ENCODE results near the gene VLDLR. TPM values are rescaled to one million over a fixed set of nuclear protein-coding genes. Genes with fewer than 3 reads are reported as not detected.

The VLDLR gene
- total RNA-seq (2016; rRNA removed; fragmentation: Illumina TruSeq; extraction: Trizol) (3.4 TPM in 2 replicates), polyA plus RNA-seq (2011; rRNA removed) (10.5 and 10.6 TPM in 2 replicates), polyA minus RNA-seq (2011; rRNA and poly(A)+ RNA removed; ENCODE audit: low replicate concordance) (2.5 and 13.3 TPM in 2 replicates), Bru-seq, nascent RNA (percentile 58 among the genes with signal in this experiment), BruChase-seq, experiment 1, labeled RNA remaining after a 6-hour chase (percentile 64 among the genes with signal in this experiment), BruChase-seq, experiment 2, labeled RNA remaining after a 2-hour chase (percentile 53 among the genes with signal in this experiment)
- 0.20 and 0.35 TPM in 2 replicates for total RNA-seq (2016; cell fraction: cytosol; rRNA removed; fragmentation: Illumina TruSeq; extraction: Trizol; ENCODE audit: low read depth)
- 2.9 and 3.7 TPM in 2 replicates for total RNA-seq (2016; cell fraction: insoluble cytoplasmic fraction; rRNA removed; fragmentation: Illumina TruSeq; extraction: Trizol)
- 1.8 and 1.9 TPM in 2 replicates for total RNA-seq (2016; cell fraction: membrane; rRNA removed; fragmentation: Illumina TruSeq; extraction: Trizol)
- total RNA-seq (2016; cell fraction: nucleus; rRNA removed; fragmentation: Illumina TruSeq; extraction: Trizol) = 8.9 and 9.7 TPM in 2 replicates
- 5.3 and 8.4 TPM in 2 replicates for polyA plus RNA-seq (2011; cell fraction: cytosol; rRNA removed)
- 10.6 and 11.0 TPM in 2 replicates for polyA plus RNA-seq (2011; cell fraction: nucleus; rRNA removed)
- 4.7 and 13.5 TPM in 2 replicates for polyA plus RNA-seq (2012)
- 0.22 and 0.32 TPM in 2 replicates for polyA plus RNA-seq (2016; cell fraction: cytosol; fragmentation: Illumina TruSeq; extraction: Trizol; ENCODE audit: low read depth)
- polyA plus RNA-seq (2016; cell fraction: insoluble cytoplasmic fraction; fragmentation: Illumina TruSeq; extraction: Trizol; ENCODE audit: low read depth) = 2.9 and 3.0 TPM in 2 replicates
- 0.66 and 1.0 TPM in 2 replicates for polyA plus RNA-seq (2016; cell fraction: membrane; fragmentation: Illumina TruSeq; extraction: Trizol; ENCODE audit: low read depth)
- polyA plus RNA-seq (2016; cell fraction: nucleus; fragmentation: Illumina TruSeq; extraction: Trizol; ENCODE audit: insufficient read depth, low read depth) = 10.6 and 10.7 TPM in 2 replicates
- polyA minus RNA-seq (2011; cell fraction: cytosol; rRNA and poly(A)+ RNA removed) = 7.5 and 11.8 TPM in 2 replicates
- 8.0 and 16.2 TPM in 2 replicates for polyA minus RNA-seq (2011; cell fraction: nucleus; rRNA and poly(A)+ RNA removed)
- long read RNA-seq, experiment 1, partial matches to known transcripts = 0 of 1 reads
- long read RNA-seq, experiment 1, other reads (novel, unspliced or antisense) = 1 of 1 reads
- long read RNA-seq, experiment 2, full-length matches to known transcripts = 7 of 25 reads
- long read RNA-seq, experiment 2, partial matches to known transcripts = 11 of 25 reads
- long read RNA-seq, experiment 2, other reads (novel, unspliced or antisense) = 7 of 25 reads

- peak within 1 kb of the TSS; percentile 86 for H3K4me2 ChIP-seq (ENCODE audit: low read depth, low read length)
- peak within 1 kb of the TSS; percentile 52; the same call in 1 of the 2 replicates for H3K9ac ChIP-seq (ENCODE audit: insufficient read depth, low read depth, low read length)
- peak within 1 kb of the TSS; percentile 49 to 74 (median 65) for H3K4me3 ChIP-seq (replicated peaks in 1 of 3; ENCODE audit: insufficient read depth in 1 of 3, low read depth in 2 of 3, low read length in 3 of 3)
- ChIA-PET POLR2A (no interaction called here), CTCF (ENCODE audit: low intra/inter-chr PET ratio, low total read pairs) (no interaction called here)
- H4K20me1 ChIP-seq (ENCODE audit: insufficient read depth, low read length) = no peaks in the 10 kb centered on the region
- H3K27ac ChIP-seq (ENCODE audit: extremely low read length, insufficient read depth, low read length) = no peak within 1 kb of the TSS
- BruUV-seq (replicated peaks) = no TSS peak
- H2AFZ ChIP-seq (ENCODE audit: low read length) = no peak within 1 kb of the TSS
- intact Hi-C loops (cut with micrococcal nuclease; ENCODE audit: unreplicated experiment) = loop anchor here (5.0 kb wide), 2 partner anchors 105 to 220 kb away; partner anchors contain the start of gene PUM3
- no peaks in the 10 kb centered on the region for H3K36me3 ChIP-seq (replicated peaks in 1 of 2; ENCODE audit: control insufficient read depth in 1 of 2, insufficient read depth in 2 of 2, low read length in 2 of 2)
- no peak for DNase-seq (ENCODE audit: low spot score)
- WGBS (ENCODE audit: low lambda C conversion rate) = 3% methylated on average over 28 of the region's 72 CpGs
- H3K27me3 ChIP-seq (ENCODE audit: control insufficient read depth in 1 of 2, insufficient read depth in 2 of 2, low read length in 2 of 2) = peaks cover 4 to 21% of the 10 kb centered on the region in 2 experiments; a peak in 4 of 5 replicates
- peak; percentile 46 for ATAC-seq
- no peaks in the 10 kb centered on the region for H3K79me2 ChIP-seq (ENCODE audit: insufficient read depth, low read length)
- in situ Hi-C loops (cut with HindIII; ENCODE audit: extremely low pct_ligation_motif_present, low pct_unique_long_range_greater_than_20kb) = no loop called here
- H3K4me1 ChIP-seq (ENCODE audit: insufficient read depth, low read length) = peaks cover 24% of the 10 kb centered on the region
- no peak for FAIRE-seq
- H3K9me3 ChIP-seq (ENCODE audit: low read length) = no peaks in the 10 kb centered on the region
- TF ChIP-seq MTA1 (CRISPR knock-in tag; IDR thresholded peaks at IDR 0.05; ENCODE audit: borderline replicate concordance) (peak; percentile 18; the same call in 1 of the 2 replicates), HIC2 (CRISPR knock-in tag; IDR thresholded peaks at IDR 0.05; ENCODE audit: low read depth) (peak; percentile 50; the same call in 1 of the 2 replicates), RBFOX2 (IDR thresholded peaks at IDR 0.05; ENCODE audit: low read depth, low read length) (peak; percentile 36; the same call in 1 of the 2 replicates), TOE1 (CRISPR knock-in tag; IDR thresholded peaks at IDR 0.05) (no peak), KDM5A (IDR thresholded peaks at IDR 0.05; ENCODE audit: borderline replicate concordance, low read length) (no peak), ZNF552 (CRISPR knock-in tag; IDR thresholded peaks at IDR 0.05; ENCODE audit: borderline replicate concordance) (no peak), ZNF800 (CRISPR knock-in tag; IDR thresholded peaks at IDR 0.05) (peak; percentile 82), ZNF205 (CRISPR knock-in tag; IDR thresholded peaks at IDR 0.05) (no peak), HOXA9 (CRISPR knock-in tag; IDR thresholded peaks at IDR 0.05; ENCODE audit: borderline replicate concordance) (no peak), ZNF607 (CRISPR knock-in tag; IDR thresholded peaks at IDR 0.05; ENCODE audit: borderline replicate concordance) (0 out of 2 replicates have a peak, but pooled peaks have one; percentile 24), SP4 (CRISPR knock-in tag; IDR thresholded peaks at IDR 0.05) (0 out of 2 replicates have a peak, but pooled peaks have one; percentile 22), PCBP1 (IDR thresholded peaks at IDR 0.05; ENCODE audit: borderline replicate concordance, low read depth, low read length) (0 out of 2 replicates have a peak, but pooled peaks have one; percentile 9), KDM2A (CRISPR knock-in tag; IDR thresholded peaks at IDR 0.05; ENCODE audit: borderline replicate concordance, low read depth) (peak; percentile 15; the same call in 1 of the 2 replicates), HNRNPK (IDR thresholded peaks at IDR 0.05; ENCODE audit: low read depth, low read length, poor library complexity, severe bottlenecking) (peak; percentile 76)
These were observed at the start of gene VLDLR for GRCh38 chr9:2621722-2622460. Gene VLDLR, plus strand, starts transcription at chr9:2621787. Its CDS starts 403 bp downstream, at chr9:2622190.
